Lower leg skin (tissue), 4 donors: ENCODE results near the gene CD82. TPM values are rescaled to one million over a fixed set of nuclear protein-coding genes. Genes with fewer than 3 reads are reported as not detected.

Experiments used
- DNase-seq, 2 donors: peaks; one replicate each; pipeline ENCODE4 v3.0.0-alpha.2; 2019; ENCODE audit warnings: low spot score in 2 of 2
- H3K4me3 ChIP-seq: fragments of 200-600 bp; sonication (generic); 2 replicates; pipeline ENCODE4 v1.5.1; 2017; ENCODE audit warnings: mild to moderate bottlenecking, low read depth; ENCODE audit not compliant: poor library complexity, severe bottlenecking
- POLR2A ChIP-seq, 2 donors: fragments of 450-650 bp; IDR thresholded peaks; one replicate each; pipeline ENCODE4 v1.6.1; 2016 to 2017; ENCODE audit warnings: antibody characterized with exemption in 2 of 2, mild to moderate bottlenecking in 1 of 2, moderate library complexity in 1 of 2
- whole genome bisulfite sequencing, 2 donors: methylation state at CpG; one replicate each; pipeline ENCODE4 v1.1.5; 2018; 5-methylcytosine and 5-hydroxymethylcytosine counted together
- intact Hi-C: fragments of 100-400 bp; cut with DNase I; formaldehyde crosslinking; loops from one replicate; pipeline ENCODE4 v1.15.0; 2023; ENCODE audit warnings: low total_unique reads
- total RNA-seq, 4 donors: library from RNA; depleted of rRNA; stranded (reverse); fragments of >200 nt; gene quantifications; one replicate each; pipeline ENCODE4 v1.1.0, GENCODE V29; 2016
- TF ChIP-seq, protein P1 (sequence below), 3 donors: fragments of 450-650 bp; IDR thresholded peaks; one replicate each; pipeline ENCODE4 v1.5.1; 2016; ENCODE audit warnings: antibody characterized with exemption in 3 of 3, mild to moderate bottlenecking in 3 of 3, moderate library complexity in 2 of 3

The CD82 gene
- total RNA-seq, 4 donors from 2014 or later: 47.1 to 95.4 (median 76.6) TPM

DNA sequence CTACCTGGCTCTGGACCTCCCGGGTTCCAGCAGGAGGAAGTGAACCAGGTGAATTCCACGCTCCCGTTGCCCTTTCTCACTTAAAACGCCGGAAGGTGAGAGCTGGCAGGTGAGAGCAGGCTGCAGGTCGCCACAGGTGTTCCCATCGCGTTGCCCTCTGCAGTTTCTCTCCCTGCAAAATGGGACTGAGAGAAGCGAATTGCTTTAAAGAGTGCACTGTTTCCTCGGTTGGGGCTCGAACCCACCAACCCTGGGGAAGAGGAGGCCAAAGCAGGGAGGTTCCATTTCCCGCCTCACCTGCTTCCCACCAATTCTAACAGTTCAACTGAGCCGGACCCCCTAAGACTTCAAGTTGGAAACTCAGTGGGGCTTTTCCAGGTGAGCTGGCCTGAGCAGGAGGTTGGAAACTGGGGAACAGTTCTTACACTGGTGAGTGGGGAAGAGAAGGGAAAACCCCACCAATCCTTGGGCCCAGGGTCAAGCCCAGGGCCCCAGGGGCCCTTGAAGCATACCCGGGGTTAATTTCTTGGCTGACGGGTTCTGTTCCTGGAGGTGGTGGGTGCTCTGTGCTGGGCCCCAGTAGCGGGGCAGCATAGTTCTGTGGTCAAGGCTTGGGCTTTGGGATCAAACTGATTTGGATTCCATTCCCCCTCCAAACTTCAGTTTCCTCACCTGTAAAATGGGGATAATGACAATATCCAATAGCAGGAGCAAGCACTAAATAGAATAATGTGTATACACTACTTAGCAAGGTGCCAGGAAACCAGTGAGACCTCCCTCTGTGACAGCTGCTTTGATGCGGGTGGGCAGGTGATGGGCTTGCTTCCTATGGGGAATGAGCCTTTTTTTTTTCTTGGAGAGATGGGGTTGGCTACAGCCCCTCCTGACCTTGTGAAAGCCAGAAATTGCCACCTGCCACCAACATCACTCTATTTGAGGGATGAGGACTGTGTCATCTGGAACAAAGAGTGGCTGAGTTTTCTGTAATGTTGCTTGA, 788 bp downstream of the CD82 start:
- WGBS, 2 donors: 34 to 37% methylated on average over 17 of the region's 17 CpGs
- no peak for DNase-seq
- H3K4me3 ChIP-seq: peak overlapping the region; percentile 48
- TF ChIP-seq POLR2A (IDR thresholded peaks at IDR 0.05): no peak
- TF ChIP-seq, protein P1, sequence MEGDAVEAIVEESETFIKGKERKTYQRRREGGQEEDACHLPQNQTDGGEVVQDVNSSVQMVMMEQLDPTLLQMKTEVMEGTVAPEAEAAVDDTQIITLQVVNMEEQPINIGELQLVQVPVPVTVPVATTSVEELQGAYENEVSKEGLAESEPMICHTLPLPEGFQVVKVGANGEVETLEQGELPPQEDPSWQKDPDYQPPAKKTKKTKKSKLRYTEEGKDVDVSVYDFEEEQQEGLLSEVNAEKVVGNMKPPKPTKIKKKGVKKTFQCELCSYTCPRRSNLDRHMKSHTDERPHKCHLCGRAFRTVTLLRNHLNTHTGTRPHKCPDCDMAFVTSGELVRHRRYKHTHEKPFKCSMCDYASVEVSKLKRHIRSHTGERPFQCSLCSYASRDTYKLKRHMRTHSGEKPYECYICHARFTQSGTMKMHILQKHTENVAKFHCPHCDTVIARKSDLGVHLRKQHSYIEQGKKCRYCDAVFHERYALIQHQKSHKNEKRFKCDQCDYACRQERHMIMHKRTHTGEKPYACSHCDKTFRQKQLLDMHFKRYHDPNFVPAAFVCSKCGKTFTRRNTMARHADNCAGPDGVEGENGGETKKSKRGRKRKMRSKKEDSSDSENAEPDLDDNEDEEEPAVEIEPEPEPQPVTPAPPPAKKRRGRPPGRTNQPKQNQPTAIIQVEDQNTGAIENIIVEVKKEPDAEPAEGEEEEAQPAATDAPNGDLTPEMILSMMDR (IDR thresholded peaks at IDR 0.05): no peak
- intact Hi-C loops: no loop called here

DNA sequence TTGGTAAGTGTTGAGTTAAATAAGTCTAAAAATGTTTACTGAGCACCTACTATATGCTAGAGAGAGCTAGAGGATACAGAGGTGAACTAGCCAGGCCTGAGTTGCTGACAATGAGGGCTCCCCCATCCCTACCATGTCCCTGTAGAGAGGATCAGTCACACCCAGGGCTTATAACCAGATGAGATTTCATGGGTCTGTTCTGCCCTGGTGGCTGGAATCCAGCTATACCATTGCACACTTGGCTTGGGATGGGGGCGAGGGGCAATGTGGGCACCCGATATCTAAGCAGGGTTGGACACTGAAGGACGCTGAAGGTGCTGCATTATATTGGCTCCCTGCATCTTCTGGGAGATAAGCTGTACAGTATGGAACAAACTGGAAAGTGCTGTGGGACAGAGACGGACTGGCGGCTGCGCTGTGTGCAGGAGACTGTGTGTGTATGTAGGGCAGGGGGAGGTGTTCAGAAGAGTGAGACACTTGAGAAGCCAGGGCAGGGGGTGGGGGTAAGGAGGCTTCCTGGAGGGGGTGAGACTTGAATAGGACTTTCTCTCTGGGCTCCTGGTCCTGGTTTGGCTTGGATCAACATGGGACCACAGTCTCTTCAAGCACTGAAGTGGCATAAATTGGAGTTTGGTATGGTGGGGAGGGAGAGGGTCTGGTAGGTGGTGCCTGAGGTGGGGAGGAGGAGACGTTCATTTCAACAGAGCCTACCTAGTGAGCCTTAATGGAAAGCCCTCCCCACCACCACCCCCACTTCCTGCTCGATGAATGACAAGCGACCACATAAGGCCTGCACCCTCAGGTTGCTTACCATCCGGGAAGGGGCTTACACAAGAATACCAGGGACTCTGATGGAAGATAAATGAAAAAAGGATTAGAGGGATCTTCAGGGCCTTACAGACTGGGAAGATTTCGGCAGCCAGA, 1.8 kb downstream of the CD82 start:
- no peak for TF ChIP-seq POLR2A (IDR thresholded peaks at IDR 0.05)
- TF ChIP-seq, protein P1 (IDR thresholded peaks at IDR 0.05): no peak
- WGBS, 2 donors: 73 to 74% methylated on average over 11 of the region's 11 CpGs
- no peak overlapping the region for H3K4me3 ChIP-seq
- DNase-seq: no peak
- intact Hi-C loops: no loop called here

DNA sequence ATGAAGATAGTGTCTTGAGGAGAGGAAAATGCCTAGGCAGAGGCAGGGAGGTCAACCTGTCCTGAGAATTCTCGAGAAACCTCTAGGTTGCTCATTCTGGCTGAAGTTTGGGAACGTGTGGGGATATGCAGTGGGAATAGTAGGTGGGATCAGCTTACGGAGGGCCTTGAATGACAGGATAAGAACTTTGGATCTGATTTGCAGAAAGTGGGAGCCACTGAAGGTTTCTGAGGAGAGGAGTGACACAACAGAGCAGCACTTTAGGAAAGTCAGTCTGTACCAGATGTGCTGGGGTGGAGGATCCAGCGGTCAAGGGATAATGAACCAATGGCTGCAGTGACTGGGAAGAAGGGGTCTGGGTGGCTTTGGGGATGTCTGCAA, 2.4 kb downstream of the CD82 start:
- TF ChIP-seq, protein P1 (IDR thresholded peaks at IDR 0.05): no peak
- no peak for TF ChIP-seq POLR2A (IDR thresholded peaks at IDR 0.05)
- WGBS, 2 donors: 84 to 87% methylated on average over 4 of the region's 4 CpGs
- H3K4me3 ChIP-seq: no peak overlapping the region
- DNase-seq: no peak
- intact Hi-C loops: no loop called here

DNA sequence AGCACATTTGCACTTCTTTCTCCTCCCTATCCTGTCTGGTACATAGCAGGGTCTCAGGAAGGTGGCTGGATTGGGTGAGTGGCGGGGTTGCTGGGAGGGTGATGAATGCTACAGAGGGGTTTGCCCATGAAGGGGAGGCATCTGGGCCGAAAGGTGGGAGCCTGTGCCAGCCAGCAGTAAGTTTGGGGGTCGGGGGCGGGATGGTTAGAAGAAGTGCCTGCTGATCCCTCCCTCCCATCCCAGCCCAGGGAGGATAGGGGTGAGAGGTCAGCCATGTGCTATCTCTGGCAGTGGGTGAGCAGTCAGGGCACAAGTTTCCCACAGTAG, 2.8 kb downstream of the CD82 start:
- TF ChIP-seq POLR2A (IDR thresholded peaks at IDR 0.05): no peak
- TF ChIP-seq, protein P1 (IDR thresholded peaks at IDR 0.05): no peak
- intact Hi-C loops: no loop called here
- no peak overlapping the region for H3K4me3 ChIP-seq
- DNase-seq: no peak
- 81 to 90% methylated on average over 4 of the region's 4 CpGs for WGBS, 2 donors

DNA sequence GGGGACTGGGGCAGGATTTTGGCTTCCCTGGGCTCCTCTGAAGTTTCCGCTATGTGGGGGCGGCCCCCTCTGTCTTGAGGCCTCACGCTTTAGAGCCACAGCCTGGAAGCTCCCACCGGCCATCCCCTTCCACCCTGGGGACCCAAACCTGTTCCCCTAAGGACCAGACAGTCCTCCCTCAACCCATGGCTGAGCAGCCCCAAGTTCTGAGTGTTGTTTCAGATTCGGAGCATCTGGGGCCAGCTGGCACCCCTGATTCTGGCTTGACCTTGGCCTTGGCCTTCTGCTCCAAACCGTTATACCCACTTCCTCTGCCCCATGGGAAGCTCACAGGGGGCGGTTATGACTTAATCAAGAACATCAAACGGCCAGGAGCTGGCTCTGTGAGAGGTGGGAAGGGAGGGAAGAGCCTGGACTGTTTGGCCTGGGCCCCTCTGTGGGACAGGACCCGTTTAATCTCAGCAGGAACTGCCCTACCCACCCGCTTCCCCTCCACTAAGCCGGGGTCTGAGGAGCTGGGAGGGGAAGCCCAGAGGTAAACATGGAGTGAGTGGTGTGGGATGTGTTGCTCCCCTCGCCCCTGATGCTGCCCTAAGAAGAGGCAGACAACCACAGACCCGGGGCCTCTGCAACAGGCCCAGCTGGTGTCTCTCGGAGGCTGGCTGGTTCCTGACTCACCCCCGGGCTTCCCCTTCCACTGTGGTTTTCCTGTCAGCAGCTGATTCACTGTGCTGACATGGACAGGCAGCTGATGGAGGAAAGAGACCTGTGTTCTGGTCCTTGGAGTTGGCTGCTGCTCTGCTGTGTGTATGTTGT, 3.4 kb downstream of the CD82 start:
- H3K4me3 ChIP-seq: no peak overlapping the region
- WGBS, 2 donors: 38 to 41% methylated on average over 13 to 15 of the region's 15 CpGs
- TF ChIP-seq POLR2A (IDR thresholded peaks at IDR 0.05): no peak
- TF ChIP-seq, protein P1 (IDR thresholded peaks at IDR 0.05): no peak
- DNase-seq: peak; percentile 80 to 95
- intact Hi-C loops: no loop called here
